ENCODE data around the gene C19orf12.

C19orf12 gene

DNA sequence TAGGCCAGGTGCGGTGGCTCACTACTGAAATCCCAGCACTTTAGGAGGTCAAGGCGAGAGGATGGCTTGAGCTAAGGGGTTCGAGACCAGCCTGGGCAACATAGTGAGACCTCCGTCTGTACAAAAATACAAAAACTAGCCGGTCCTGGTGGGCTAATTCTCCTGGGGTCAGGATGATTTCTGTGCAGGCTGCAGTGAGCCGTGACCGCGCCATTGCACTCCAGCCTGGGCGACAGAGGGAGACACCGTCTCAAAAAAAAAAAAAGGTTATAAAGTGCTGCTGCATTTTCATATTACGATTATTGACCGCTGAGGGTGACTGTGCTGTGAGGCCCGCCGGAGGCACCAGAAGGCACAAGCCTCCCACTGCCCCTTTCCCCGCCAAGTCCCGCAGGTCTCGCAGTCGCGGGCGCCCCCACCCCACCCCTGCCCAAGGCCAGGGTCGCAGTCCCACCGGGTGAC is 50.3 kb downstream of the C19orf12 start:
- DNase-seq (ENCODE audit: low read depth in 3 of 3) = no peak

DNA sequence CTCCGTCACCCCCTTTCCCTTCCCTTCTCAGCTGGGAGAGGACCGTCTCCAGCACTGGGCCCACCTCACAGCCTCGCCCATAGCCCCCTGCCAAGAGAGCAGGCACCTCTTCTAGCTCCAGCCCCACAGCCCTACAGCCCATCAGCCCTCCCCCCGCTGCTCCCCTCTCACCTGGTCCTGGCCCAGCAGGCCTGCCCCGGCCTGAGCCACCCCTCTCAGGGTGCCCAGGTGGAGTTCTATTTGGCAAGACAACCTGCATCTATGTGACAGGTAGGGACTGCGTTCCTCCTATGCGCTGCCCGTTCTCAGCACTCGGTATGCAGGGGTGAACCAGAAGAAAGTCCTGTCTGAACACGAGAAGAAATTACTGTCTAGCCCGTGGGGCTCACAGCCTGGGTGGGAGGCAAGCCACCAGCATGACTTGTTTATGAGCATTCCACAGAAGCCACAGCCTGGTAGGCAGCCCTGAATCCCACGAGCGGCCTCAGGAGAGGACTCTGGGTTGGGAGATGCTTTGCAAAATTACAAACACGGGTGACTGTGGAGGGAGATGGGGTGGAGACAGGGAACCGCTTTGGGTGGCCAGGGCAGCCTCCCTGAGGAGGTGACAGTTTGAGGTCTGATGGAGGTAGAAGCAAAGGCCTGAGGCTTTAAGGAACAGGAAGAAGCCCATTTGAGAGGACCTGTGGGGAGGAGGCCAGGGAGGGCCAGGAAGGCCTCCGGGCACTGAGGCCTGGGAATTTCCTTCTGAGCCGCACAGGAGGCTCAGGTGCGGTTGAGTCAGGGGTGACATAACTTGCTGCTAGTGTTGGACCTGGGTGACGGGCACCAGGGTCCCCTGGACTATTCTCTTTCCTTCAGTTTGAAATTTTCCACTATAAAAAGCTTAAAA is 51.0 kb downstream of the C19orf12 start:
- DNase-seq (ENCODE audit: low read depth in 3 of 3) = no peak

DNA sequence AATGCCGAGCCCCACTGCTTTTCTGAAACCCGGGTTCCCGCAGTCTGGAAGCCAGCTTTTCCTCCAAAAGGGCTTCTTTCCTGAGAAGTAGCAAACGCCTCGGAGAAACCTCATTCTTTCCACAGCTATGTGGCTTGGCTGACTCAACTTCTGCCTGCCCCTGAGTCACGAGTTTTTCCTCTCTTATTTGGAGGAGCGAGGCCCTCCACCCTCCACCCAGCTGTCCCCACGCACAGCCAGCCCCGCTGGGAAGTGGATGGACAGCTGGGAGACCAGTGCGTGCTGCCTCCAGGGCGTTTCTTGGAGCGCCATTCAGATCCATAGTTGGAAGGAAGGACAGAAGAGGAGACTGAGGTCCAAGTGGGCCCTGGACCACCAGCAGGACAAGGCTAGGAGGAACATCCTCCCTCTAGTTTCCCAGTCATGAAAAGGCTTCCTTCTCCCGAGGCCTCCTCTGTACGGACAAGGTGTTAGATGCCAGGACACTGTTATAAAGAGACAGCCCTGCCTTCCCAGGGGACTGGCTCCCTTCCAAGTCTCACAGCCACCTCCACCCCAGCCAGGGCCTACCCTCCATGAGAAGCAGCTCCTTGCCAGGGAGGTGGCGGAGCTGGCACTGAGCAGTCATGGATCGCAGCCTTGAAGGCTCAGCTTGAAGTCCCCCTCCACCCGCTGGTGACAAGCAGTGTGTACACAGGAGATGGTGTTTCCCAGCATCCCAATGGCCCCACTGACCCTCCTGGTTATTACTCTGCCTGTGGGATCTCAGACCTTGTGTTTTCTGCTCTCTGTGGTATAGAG is 52.3 kb downstream of the C19orf12 start:
- no peak for DNase-seq (ENCODE audit: low read depth in 3 of 3)

DNA sequence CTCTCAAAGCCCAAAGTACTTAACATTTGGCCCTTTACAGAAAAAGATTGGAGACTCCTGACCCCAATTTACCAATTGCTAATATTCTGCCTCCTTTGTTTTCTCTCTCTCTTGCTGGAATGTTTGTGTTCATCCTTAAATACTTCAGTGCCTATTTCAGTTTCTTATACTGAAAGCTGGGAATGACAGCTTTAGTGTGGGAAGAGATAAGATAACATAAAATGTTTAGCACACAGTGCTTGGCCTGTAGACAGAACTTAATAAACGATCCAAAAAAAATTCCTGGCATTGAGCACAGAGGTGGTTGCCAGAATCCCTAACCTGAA is 52.8 kb downstream of the C19orf12 start:
- DNase-seq (ENCODE audit: low read depth in 3 of 3) = no peak

DNA sequence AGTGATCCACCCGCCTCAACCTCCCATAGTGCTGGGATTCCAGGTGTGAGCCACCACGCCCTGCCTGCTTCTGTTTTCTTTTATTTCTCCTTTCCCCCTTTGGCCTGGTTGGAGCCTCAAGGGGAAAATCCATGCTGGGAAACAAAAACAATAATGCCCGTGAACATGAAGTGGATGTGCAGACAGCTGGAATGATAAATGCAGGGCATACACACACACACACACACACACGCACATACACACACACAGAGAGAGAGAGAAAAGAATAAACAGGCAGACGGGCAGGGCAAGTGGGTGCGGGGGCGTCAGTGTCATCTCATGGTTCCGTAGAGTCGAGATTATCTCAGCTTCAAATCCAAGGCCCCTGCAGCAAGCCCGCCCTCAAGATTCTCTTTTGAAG is 54.2 kb downstream of the C19orf12 start:
- DNase-seq (ENCODE audit: low read depth in 3 of 3) = peak in 1 of 3 experiments; percentile 65

DNA sequence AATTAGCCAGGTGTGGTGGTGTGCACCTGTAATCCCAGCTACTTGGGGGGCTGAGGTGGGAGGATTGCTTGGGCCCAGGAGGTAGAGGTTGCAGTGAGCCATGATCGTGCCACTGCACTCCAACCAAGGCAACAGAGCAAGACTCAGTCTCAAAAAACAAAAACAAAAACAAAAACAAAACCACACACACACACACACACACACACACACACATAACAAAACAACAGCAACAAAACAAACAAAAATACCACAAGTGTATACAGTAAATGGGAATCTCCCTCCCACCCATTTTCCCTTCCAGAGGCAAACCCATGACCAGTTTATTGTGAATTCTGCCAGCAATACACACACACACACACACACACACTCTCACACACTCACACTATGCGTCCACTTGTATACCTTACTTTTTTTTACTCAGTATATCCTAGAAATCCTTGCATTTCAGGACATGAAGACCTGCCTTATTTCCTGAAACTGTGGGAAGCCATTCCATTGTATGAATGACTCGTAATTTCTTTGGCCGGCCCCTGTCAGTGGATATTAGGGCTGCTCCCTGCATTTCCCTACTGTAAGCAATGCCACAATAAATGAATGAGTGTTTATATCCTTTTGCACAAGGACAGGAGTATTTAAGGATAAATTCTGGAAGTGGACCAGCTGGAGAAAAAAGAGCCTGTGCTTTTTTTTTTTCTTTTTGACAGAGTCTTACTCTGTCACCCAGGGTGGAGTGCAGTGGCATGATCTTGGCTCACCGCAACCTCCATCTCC is 56.7 kb downstream of the C19orf12 start:
- DNase-seq (ENCODE audit: low read depth in 3 of 3) = no peak

DNA sequence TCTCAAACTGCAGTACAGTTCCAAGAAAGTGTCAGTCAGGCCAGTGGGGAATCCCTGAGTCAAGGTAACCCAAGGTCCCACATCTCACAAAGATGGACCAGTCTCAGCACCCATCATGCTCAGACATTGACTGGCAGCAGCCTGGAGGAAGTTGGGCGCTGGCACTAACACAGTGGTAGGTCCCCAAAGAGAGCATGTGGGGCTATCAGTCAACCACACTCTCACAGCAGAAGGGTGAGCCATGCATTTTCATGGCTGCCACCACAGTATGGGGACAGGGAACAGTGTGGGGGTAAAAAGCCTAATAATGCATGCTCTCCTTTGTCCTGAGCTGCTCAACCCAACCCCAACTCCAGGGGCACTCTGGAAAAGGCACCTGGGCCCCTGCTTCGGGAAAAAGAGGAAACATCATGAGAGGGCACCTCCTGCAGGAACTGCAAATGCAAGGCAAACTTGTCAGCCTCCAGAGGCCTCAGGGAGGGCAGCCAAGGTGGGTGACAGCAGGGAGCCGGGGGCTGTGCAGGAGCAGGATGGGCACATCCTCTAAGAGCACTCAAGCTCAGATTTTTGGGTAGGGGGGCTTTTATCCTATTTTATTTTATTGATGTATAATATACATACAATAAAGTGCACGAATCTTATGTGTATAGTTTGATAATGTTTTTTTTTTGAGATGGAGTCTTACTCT is 59.3 kb downstream of the C19orf12 start:
- no peak for DNase-seq (ENCODE audit: low read depth in 3 of 3)

DNA sequence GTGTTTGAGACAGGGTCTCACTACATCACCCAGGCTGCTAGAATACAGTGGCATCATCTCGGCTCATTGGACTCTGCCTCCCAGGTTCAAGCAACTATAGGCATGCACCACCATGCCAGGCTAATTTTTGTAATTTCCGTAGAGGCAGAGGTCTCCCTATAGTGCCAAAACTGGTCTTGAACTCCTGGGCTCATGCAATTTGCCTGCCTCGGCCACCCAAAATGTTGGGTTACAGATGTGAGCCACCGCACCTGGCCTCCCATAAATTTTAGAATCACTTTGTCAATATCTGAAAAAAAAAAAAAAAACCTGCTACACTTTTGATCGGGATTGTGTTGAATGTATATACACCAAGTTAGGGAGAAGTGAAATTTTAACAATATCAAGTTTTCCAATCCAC is 61.7 kb downstream of the C19orf12 start:
- no peak for DNase-seq (ENCODE audit: low read depth in 3 of 3)

DNA sequence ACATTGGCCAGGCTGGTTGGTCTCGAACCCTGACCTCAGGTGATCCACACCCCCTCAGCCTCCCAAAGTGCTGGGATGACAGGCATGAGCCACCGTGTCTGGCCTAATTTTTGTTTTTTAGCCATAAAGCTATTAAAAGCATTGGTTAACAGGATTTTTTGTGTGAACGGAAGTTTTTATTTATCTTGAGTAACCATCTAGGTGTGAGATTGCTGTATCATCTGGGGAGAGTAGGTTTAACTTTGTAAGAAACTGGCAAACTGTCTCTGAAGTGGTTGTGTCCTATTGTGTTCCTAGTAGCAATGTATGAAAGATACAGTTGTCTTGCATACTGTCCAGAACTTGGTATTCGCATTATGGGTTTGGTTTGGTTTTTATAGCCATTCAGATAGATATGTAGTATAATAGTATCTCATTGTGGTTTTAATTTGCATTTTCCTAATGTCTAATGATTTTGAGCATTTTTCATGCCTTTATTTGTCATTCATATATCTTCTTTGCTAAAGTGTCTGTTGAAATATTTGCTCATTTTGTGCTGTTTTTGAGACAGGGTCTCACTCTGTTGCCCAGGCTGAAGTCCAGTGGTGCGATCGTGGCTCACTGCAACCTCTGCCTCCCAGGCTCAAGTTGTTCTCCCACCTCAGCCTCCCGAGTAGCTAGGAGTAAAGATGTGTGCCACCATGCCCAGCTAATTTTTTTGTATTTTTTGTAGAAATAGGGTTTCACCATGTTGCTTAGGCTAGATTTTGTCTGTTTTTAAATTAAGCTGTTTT is 63.3 kb downstream of the C19orf12 start:
- DNase-seq (ENCODE audit: low read depth in 3 of 3) = no peak

DNA sequence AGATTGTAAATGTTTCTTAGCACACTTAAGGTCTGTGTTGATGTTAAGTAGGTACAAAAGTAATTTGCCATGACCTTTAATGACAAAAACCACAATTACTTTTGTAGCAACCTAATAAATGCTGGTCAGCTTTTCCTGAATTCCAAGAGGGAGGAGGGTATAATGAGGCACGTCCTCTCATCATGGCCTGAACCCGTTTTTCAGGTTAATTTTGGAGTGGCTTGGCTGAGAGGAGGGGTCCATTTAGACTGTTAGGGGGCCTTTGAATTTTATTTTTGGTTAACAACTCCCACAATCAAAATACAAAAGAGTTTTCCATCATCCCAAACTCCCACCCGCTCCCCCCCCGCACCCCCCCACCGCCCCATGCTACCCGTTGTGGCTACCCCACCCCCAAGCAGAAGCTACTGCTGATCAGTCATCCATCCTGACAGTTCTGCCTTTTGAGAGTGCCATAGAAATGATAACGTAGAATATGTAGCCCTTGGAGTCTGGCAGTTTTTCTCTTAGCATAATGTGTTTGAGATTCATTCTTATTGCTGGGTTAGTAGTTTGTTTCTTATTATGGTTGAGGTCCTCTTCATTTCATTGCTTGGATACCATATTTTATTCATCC is 64.2 kb downstream of the C19orf12 start:
- DNase-seq (ENCODE audit: low read depth in 3 of 3) = no peak
